22Rv1 (cell line): ENCODE data around the gene PLSCR1.

Source experiments
- ZFX ChIP-seq: fragments of 450-650 bp; IDR thresholded peaks from 2 replicates; pipeline ENCODE4 v1.6.1; 2017; ENCODE audit warnings: antibody characterized with exemption, borderline replicate concordance
- TF ChIP-seq, protein P1 (sequence below): fragments of 450-650 bp; IDR thresholded peaks from 2 replicates; pipeline ENCODE4 v1.5.1; 2017; ENCODE audit warnings: mild to moderate bottlenecking

DNA sequence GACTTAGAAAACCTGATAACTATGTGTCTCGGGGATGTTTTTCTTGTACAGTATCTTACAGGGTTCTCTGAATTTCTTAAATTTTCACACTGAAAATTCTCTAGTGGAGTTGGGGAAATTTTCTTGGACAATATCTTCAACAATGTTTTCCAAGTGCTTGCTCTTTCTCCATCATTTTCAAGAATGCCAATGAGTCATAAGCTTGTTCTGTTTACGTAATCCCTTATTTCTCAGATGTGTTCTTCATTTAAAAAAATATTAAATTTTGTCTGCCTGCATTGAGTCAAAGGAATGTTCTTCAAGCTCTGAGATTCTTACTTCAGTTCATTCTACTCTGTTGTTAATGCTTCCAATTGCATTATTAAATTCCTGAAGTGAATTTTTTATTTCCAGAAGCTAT lies 53.1 kb downstream of the PLSCR1 start:
- TF ChIP-seq, protein P1, sequence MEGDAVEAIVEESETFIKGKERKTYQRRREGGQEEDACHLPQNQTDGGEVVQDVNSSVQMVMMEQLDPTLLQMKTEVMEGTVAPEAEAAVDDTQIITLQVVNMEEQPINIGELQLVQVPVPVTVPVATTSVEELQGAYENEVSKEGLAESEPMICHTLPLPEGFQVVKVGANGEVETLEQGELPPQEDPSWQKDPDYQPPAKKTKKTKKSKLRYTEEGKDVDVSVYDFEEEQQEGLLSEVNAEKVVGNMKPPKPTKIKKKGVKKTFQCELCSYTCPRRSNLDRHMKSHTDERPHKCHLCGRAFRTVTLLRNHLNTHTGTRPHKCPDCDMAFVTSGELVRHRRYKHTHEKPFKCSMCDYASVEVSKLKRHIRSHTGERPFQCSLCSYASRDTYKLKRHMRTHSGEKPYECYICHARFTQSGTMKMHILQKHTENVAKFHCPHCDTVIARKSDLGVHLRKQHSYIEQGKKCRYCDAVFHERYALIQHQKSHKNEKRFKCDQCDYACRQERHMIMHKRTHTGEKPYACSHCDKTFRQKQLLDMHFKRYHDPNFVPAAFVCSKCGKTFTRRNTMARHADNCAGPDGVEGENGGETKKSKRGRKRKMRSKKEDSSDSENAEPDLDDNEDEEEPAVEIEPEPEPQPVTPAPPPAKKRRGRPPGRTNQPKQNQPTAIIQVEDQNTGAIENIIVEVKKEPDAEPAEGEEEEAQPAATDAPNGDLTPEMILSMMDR = no peak
- no peak for TF ChIP-seq ZFX
